ENCODE results near the gene GHR. TPM values are rescaled to one million over a fixed set of nuclear protein-coding genes. Genes with fewer than 3 reads are reported as not detected.
"Not testable (repeated sequence)": the region's sequence is repeated elsewhere in the genome, so short reads cannot be mapped to it uniquely, and the experiment has no call there.

The GHR gene
- polyA plus RNA-seq, 1 donor, result 10.5 TPM

DNA sequence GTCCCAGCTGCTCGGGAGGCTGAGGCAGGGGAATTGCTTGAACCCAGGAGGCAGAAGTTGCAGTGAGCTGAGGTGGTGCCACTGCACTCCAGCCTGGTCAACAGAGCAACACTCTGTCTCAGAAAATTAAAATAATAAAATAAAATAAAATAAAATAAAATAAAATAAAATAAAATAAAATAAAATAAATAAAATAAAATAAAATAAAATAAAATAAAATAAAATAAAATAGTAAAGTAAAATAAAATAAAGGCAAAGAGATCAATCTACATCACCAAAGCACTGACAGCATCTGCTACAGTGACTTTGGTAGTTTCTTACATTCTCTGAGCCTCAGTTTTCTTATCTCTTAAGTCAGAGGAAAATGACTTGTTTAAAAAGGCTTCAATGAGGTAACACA lies 152.7 kb downstream of the GHR start:
- not testable (repeated sequence) for H3K4me3 ChIP-seq (ENCODE audit: low read length); H3K4me1 ChIP-seq (ENCODE audit: control insufficient read depth, insufficient read depth, low read length); H3K36me3 ChIP-seq (ENCODE audit: control insufficient read depth, insufficient read depth, low read length); H3K27me3 ChIP-seq (ENCODE audit: control insufficient read depth, insufficient read depth, low read length); H3K9me3 ChIP-seq (ENCODE audit: control insufficient read depth, low read depth, low read length); H3K27ac ChIP-seq (ENCODE audit: low read length); DNase-seq
- WGBS (ENCODE audit: insufficient coverage, low lambda C conversion rate), result no CpG with 5 or more reads among the region's 1 CpG

DNA sequence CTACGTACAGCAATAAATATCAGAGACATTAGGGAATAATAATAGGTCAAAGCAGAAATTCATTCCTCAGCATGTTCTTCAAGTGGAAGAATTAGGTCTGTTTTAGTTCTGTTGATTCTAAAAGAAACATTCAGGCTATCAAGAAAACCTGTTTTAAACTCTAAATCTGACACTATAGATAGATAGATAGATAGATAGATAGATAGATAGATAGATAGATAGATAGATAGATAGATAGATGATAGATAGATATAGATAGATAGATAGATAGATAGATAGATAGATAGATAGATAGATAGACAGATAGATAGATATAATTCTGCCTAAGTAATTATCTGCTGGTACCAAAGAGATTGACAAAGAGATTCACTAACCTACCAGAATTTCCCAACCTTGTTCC lies 155.7 kb downstream of the GHR start:
- H3K27ac ChIP-seq (ENCODE audit: low read length); DNase-seq; H3K4me1 ChIP-seq (ENCODE audit: control insufficient read depth, insufficient read depth, low read length); H3K4me3 ChIP-seq (ENCODE audit: low read length); H3K9me3 ChIP-seq (ENCODE audit: control insufficient read depth, low read depth, low read length); H3K36me3 ChIP-seq (ENCODE audit: control insufficient read depth, insufficient read depth, low read length); H3K27me3 ChIP-seq (ENCODE audit: control insufficient read depth, insufficient read depth, low read length): not testable (repeated sequence)
- WGBS (ENCODE audit: insufficient coverage, low lambda C conversion rate), result no CpG with 5 or more reads among the region's 1 CpG

DNA sequence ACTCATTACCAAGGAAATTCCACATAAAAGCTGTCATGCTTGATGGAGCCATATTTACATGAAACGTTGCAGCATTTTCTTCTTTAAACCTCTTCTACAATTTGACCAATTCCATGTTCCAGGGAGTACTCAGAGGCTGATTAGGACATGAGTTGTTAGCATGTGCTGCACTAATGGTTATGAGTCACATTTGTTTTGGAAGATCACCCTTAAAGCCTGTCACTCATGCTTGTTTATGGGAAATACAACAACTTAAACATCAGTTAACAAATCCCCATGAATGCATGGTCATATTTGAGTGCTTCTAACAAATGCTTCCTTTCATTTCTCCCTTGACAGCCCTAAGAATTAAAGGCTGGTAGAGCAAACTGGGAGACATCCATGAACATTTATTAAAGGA lies 156.1 kb downstream of the GHR start:
- no CpG with 5 or more reads among the region's 1 CpG for WGBS (ENCODE audit: insufficient coverage, low lambda C conversion rate)
- no peak overlapping the region for H3K27ac ChIP-seq (ENCODE audit: low read length)
- no peak for DNase-seq
- H3K36me3 ChIP-seq (ENCODE audit: control insufficient read depth, insufficient read depth, low read length), result no peaks in the 10 kb centered on the region
- no peaks in the 10 kb centered on the region for H3K4me1 ChIP-seq (ENCODE audit: control insufficient read depth, insufficient read depth, low read length)
- H3K4me3 ChIP-seq (ENCODE audit: low read length), result no peak overlapping the region
- H3K9me3 ChIP-seq (ENCODE audit: control insufficient read depth, low read depth, low read length), result no peaks in the 10 kb centered on the region
- H3K27me3 ChIP-seq (ENCODE audit: control insufficient read depth, insufficient read depth, low read length), result no peaks in the 10 kb centered on the region

DNA sequence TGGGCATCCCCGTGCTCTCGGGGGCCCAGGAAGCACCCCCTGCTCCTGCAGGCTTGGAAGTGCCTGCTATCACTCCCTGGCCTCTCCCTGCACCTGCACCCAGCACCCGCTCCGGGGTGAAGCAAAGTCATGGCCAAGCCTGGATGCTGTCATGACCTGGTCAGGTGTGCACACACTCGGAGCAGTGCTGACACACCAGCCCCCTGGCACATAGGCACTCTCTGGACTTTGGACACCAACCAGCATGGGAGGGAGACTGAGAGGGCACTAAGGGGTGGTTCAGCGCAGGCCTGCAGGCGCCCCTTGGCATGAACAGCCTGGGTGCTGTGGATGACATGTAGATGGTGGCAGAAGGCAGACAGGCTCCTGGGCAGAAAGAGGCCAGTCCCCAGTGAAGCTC lies 158.6 kb downstream of the GHR start:
- H3K4me3 ChIP-seq (ENCODE audit: low read length), result no peak overlapping the region
- no peak for DNase-seq
- H3K4me1 ChIP-seq (ENCODE audit: control insufficient read depth, insufficient read depth, low read length), result no peaks in the 10 kb centered on the region
- no peak overlapping the region for H3K27ac ChIP-seq (ENCODE audit: low read length)
- WGBS (ENCODE audit: insufficient coverage, low lambda C conversion rate), result no CpG with 5 or more reads among the region's 7 CpGs
- no peaks in the 10 kb centered on the region for H3K9me3 ChIP-seq (ENCODE audit: control insufficient read depth, low read depth, low read length)
- no peaks in the 10 kb centered on the region for H3K36me3 ChIP-seq (ENCODE audit: control insufficient read depth, insufficient read depth, low read length)
- no peaks in the 10 kb centered on the region for H3K27me3 ChIP-seq (ENCODE audit: control insufficient read depth, insufficient read depth, low read length)

DNA sequence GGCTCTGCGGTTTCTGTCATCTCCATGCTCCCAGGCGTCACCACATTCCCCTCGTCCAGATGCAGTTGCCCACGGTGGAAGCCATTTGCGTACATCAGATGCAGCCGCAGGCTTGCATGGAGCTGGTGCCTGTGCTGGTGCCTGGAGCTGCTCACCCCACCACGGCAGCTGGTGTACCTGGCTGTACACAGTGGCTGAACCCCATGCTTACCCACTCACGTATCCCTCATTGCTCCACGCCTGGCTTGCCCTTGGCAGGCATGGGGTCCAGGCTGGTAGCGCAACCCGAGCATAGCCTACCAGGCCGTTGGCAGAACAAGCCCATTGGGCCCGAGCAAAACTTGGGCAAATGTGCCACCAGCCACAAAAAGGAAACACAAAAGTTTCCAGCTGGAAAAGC lies 159.5 kb downstream of the GHR start:
- DNase-seq, result no peak
- no peaks in the 10 kb centered on the region for H3K27me3 ChIP-seq (ENCODE audit: control insufficient read depth, insufficient read depth, low read length)
- H3K4me3 ChIP-seq (ENCODE audit: low read length), result no peak overlapping the region
- WGBS (ENCODE audit: insufficient coverage, low lambda C conversion rate), result no CpG with 5 or more reads among the region's 13 CpGs
- H3K4me1 ChIP-seq (ENCODE audit: control insufficient read depth, insufficient read depth, low read length), result no peaks in the 10 kb centered on the region
- H3K36me3 ChIP-seq (ENCODE audit: control insufficient read depth, insufficient read depth, low read length), result no peaks in the 10 kb centered on the region
- no peaks in the 10 kb centered on the region for H3K9me3 ChIP-seq (ENCODE audit: control insufficient read depth, low read depth, low read length)
- no peak overlapping the region for H3K27ac ChIP-seq (ENCODE audit: low read length)

DNA sequence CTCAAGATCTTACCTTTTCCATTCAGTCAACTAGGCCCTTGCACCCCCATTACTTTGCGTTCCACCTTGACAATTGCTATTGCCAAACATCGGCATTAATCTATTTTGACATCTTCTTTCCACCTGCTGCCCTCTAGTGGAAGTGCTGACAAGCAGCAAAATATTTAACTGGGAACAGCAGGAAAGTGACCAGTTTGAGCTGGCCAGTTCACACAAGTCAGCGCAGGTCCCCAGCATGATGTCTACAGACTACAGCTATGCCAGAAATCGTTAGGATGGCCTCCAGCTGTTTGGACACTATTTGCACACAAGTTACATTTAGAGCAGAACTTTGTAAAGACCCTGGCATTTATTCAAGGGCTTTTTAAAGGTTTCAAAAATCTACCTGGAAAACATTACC lies 160.1 kb downstream of the GHR start:
- Histone ChIP-seq H3K4me1 (ENCODE audit: control insufficient read depth, insufficient read depth, low read length) (no peaks in the 10 kb centered on the region), H3K9me3 (ENCODE audit: control insufficient read depth, low read depth, low read length) (no peaks in the 10 kb centered on the region), H3K4me3 (ENCODE audit: low read length) (no peak overlapping the region), H3K27ac (ENCODE audit: low read length) (no peak overlapping the region), H3K36me3 (ENCODE audit: control insufficient read depth, insufficient read depth, low read length) (no peaks in the 10 kb centered on the region), H3K27me3 (ENCODE audit: control insufficient read depth, insufficient read depth, low read length) (no peaks in the 10 kb centered on the region)
- 8% methylated on average over 2 of the region's 4 CpGs for WGBS (ENCODE audit: insufficient coverage, low lambda C conversion rate)
- DNase-seq, result peak; percentile 43 to 56

DNA sequence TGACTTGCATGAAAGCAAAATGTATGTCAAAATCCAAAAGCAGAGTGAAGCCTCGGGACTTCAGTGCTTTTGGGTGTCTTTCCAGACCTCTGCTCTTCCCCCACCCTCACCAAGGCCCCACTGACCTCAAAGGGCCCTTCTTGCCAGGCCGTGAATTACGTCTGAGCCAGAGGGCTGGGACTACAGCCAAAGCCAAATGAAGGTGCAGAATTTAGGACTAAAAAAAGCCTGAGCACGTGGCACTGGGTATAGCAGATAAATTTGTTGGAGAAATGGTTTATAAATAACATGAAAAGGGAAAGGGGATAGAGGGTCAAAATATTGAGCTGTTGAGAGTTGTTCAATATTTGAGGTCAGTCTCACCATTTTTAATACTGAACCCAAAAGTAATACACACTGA lies 163.4 kb downstream of the GHR start:
- Histone ChIP-seq H3K36me3 (ENCODE audit: control insufficient read depth, insufficient read depth, low read length) (no peaks in the 10 kb centered on the region), H3K27me3 (ENCODE audit: control insufficient read depth, insufficient read depth, low read length) (no peaks in the 10 kb centered on the region), H3K27ac (ENCODE audit: low read length) (no peak overlapping the region), H3K4me3 (ENCODE audit: low read length) (no peak overlapping the region), H3K4me1 (ENCODE audit: control insufficient read depth, insufficient read depth, low read length) (peaks cover 3% of the 10 kb centered on the region), H3K9me3 (ENCODE audit: control insufficient read depth, low read depth, low read length) (no peaks in the 10 kb centered on the region)
- 31% methylated on average over 2 of the region's 4 CpGs for WGBS (ENCODE audit: insufficient coverage, low lambda C conversion rate)
- DNase-seq, result no peak

DNA sequence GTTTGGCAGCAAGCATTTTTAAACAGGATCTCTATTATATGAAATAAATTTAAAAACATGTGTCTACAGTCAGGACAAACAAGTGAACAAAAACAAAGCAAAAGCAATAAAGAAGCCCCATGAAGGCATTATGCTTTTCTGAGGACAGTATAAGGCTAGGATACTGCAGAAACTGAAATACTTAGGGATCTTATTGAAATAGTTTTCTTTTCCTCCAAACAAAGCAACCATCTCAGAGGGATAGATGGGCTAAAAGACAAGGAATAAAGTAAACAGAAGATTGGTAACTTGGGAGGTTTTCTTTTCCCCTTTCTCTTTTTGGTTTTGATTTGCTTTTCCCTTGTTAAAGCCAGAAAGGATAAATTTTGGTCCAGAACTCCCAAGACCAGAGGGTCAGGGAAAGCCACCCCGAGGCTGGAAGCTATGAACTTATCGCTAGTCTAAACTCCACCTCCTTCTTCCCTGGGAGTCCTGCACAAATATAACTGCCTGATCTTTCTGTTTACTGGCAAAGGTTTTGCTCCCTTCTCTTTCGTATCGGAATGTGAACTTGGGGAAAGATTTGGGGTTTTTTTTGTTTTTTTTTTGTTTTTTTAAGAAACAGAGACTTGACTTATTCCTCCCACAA lies 164.0 kb downstream of the GHR start:
- Histone ChIP-seq H3K36me3 (ENCODE audit: control insufficient read depth, insufficient read depth, low read length) (no peaks in the 10 kb centered on the region), H3K27ac (ENCODE audit: low read length) (no peak overlapping the region), H3K27me3 (ENCODE audit: control insufficient read depth, insufficient read depth, low read length) (no peaks in the 10 kb centered on the region), H3K4me3 (ENCODE audit: low read length) (no peak overlapping the region), H3K9me3 (ENCODE audit: control insufficient read depth, low read depth, low read length) (no peaks in the 10 kb centered on the region), H3K4me1 (ENCODE audit: control insufficient read depth, insufficient read depth, low read length) (peaks cover 3% of the 10 kb centered on the region)
- DNase-seq, result no peak
- WGBS (ENCODE audit: insufficient coverage, low lambda C conversion rate), result 100% methylated on average over 2 of the region's 4 CpGs

DNA sequence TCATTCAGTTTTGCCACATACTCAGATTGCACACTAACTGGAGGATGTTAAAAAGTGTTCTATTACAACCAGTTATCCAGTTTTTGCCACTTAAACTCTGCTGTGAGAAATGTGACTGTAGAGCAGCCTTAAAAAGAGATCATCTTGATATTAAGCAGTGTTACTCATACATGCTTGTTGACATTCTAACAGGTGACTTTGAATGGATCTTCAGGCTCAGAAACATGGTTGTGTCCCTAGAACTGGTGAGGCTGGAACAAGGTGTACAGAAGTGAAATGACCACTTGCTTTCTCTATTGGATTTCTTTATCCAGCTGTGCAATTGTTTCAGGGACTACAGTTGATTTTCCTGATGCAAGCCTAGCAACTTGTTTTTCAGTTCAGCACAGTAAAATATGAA lies 167.3 kb downstream of the GHR start:
- Histone ChIP-seq H3K9me3 (ENCODE audit: control insufficient read depth, low read depth, low read length) (no peaks in the 10 kb centered on the region), H3K27me3 (ENCODE audit: control insufficient read depth, insufficient read depth, low read length) (no peaks in the 10 kb centered on the region), H3K4me3 (ENCODE audit: low read length) (no peak overlapping the region), H3K36me3 (ENCODE audit: control insufficient read depth, insufficient read depth, low read length) (no peaks in the 10 kb centered on the region), H3K27ac (ENCODE audit: low read length) (no peak overlapping the region), H3K4me1 (ENCODE audit: control insufficient read depth, insufficient read depth, low read length) (peaks cover 3% of the 10 kb centered on the region)
- no peak for DNase-seq

DNA sequence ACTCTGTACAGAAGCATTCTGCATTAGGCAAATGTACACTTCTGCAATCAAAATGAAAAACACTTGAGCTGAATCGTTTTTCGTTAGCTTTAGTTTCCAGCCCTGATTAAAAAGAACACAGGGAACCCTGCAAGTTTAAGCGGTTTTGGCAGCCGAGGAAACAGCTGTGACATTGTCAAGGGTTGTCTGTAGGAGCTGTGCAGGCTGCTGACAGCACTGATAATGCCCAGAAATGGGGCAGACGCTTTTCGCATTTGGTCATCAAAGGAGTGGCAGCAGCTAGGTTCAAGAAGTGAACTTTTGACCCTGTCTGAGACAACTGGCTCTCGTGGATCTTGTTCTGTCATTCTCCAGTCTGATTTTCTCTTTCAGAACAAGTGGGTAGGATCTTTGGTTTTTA lies 167.8 kb downstream of the GHR start:
- H3K4me1 ChIP-seq (ENCODE audit: control insufficient read depth, insufficient read depth, low read length), result peaks cover 3% of the 10 kb centered on the region
- no CpG with 5 or more reads among the region's 7 CpGs for WGBS (ENCODE audit: insufficient coverage, low lambda C conversion rate)
- DNase-seq, result peak; percentile 27 to 51

DNA sequence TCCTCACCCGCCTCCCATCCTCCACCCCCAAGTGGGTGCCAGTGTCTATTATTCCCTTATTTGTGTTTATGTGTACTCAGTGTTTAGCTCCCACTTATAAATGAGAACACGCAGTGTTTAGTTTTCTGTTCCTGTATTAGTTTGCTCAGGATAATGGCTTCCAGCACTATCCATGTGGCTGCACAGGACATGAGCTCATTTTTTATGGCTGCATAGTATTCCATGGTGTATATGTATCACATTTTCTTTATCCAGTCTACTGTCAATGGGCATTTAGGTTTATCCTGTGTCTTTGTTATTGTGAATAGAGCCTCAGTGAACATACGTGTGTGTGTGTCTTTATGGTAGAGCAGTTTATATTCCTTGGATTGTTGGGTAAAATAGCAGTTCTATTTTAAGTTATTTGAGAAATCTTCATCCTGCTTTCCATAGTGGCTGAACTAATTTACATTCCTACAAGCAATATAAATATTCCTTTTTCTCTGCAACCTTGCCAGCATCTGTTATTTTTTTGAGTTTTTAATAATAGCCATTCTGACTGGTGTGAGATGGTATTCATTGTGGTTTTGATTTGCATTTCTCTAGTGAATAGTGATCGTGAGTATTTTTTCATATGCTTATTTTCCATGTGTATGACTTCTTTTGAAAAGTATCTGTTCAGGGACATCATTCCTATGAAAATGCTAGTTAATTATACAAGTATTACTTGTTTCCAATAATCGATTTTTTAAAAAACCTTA lies 169.3 kb downstream of the GHR start:
- no peak for DNase-seq
- Histone ChIP-seq H3K27ac (ENCODE audit: low read length) (no peak overlapping the region), H3K27me3 (ENCODE audit: control insufficient read depth, insufficient read depth, low read length) (no peaks in the 10 kb centered on the region), H3K9me3 (ENCODE audit: control insufficient read depth, low read depth, low read length) (no peaks in the 10 kb centered on the region), H3K4me1 (ENCODE audit: control insufficient read depth, insufficient read depth, low read length) (peaks cover 3% of the 10 kb centered on the region), H3K36me3 (ENCODE audit: control insufficient read depth, insufficient read depth, low read length) (no peaks in the 10 kb centered on the region), H3K4me3 (ENCODE audit: low read length) (no peak overlapping the region)
- 100% methylated on average over 1 of the region's 5 CpGs for WGBS (ENCODE audit: insufficient coverage, low lambda C conversion rate)

More for the DNA sequence above, 167.8 kb downstream of the GHR start:
- Histone ChIP-seq H3K27me3 (ENCODE audit: control insufficient read depth, insufficient read depth, low read length) (no peaks in the 10 kb centered on the region), H3K4me3 (ENCODE audit: low read length) (no peak overlapping the region), H3K9me3 (ENCODE audit: control insufficient read depth, low read depth, low read length) (no peaks in the 10 kb centered on the region), H3K27ac (ENCODE audit: low read length) (no peak overlapping the region), H3K36me3 (ENCODE audit: control insufficient read depth, insufficient read depth, low read length) (no peaks in the 10 kb centered on the region)
